NCI-H1694 treated with DMSO at 0.1 percent for 48 hours (cell line): Measurements from ENCODE around the gene AP4M1.

Source experiments
- DNase-seq: peaks from one replicate; lab custom pipeline; 2025; lab: John Stamatoyannopoulos, UW

AP4M1 gene

GRCh38 chr7:100157334-100158228, 56.1 kb downstream of the AP4M1 start:
- no peak for DNase-seq
